Stimulated activated naive B cell treated with anti-CD40 and anti-IgM and Interleukin-4, amounts not matched to agents 10 μg/mL and 1 μg/mL and 100 μg/mL, for 72 hours (primary cell): Measurements from ENCODE around the gene MEIS1.

Experiments used
- ATAC-seq, 2 donors: fragments of 150-1000 bp; cut with Tn5 transposase; replicated peaks; 2 replicates each; pipeline ENCODE4 v1.10.0; 2021; ENCODE audit warnings: moderate library complexity in 1 of 2
- DNase-seq: peaks from one replicate; pipeline ENCODE4 v3.0.0; 2021
- H3K27ac Mint-ChIP-seq: one replicate; pipeline ENCODE4 v1.8.0; 2022; ENCODE audit warnings: mild to moderate bottlenecking, mixed read lengths
- H3K27me3 Mint-ChIP-seq, 2 donors: one replicate each; pipeline ENCODE4 v1.8.0; 2022; ENCODE audit warnings: mixed read lengths in 2 of 2
- H3K36me3 Mint-ChIP-seq, 2 donors: one replicate each; pipeline ENCODE4 v1.8.0; 2022; ENCODE audit warnings: mixed read lengths in 2 of 2, mild to moderate bottlenecking in 1 of 2
- H3K4me1 Mint-ChIP-seq, 2 donors: one replicate each; pipeline ENCODE4 v1.8.0; 2022; ENCODE audit warnings: mixed read lengths in 2 of 2, mild to moderate bottlenecking in 1 of 2
- H3K4me3 Mint-ChIP-seq, 2 donors: one replicate each; pipeline ENCODE4 v1.8.0; 2022; ENCODE audit warnings: mild to moderate bottlenecking in 2 of 2, mixed read lengths in 2 of 2, moderate library complexity in 1 of 2
- H3K9me3 Mint-ChIP-seq, 2 donors: one replicate each; pipeline ENCODE4 v1.8.0; 2022; ENCODE audit warnings: mixed read lengths in 2 of 2, mild to moderate bottlenecking in 1 of 2

Gene MEIS1

GRCh38 chr2:66436581-66437001 lies 1.7 kb downstream of the MEIS1 start:
- Mint-ChIP-seq H3K36me3 (peaks cover 0 to 4% of the 10 kb centered on the region in 2 donors), H3K4me3 (no peak overlapping the region), H3K4me1 (peaks cover 40 to 71% of the 10 kb centered on the region in 2 donors), H3K9me3 (no peaks in the 10 kb centered on the region), H3K27ac (no peak overlapping the region), H3K27me3 (peaks cover 69 to 75% of the 10 kb centered on the region in 2 donors)
- ATAC-seq, result no peak
- DNase-seq, result no peak

DNA sequence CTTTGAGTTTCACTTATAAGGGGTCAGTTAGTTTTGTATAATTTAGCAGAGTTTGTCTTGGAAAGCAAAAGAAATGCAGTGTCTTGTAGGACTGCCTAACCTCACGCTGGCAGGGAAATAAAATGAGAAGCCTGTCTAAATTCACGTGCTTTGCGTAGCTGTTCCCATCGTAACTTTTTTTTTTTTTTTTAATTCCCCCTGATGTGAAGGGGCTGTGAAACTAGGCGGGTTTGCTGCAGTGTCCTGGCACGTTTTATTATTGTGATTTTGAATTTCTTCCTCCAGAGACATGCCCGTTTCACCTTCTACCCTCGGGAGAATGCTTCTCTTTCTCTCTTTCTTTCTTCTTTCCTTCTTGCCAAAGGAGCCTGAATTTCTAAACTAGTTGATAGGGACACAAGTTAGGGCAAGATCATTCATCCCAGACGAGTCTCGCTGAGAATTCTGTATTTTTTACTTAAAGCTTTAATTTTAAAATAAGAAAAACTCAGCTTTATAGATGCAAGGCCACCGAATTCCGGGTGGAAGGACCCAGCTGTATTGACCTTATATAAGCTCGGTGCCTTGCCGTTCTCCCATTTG lies 2.3 kb downstream of the MEIS1 start:
- DNase-seq, result no peak
- Mint-ChIP-seq H3K4me3 (no peak overlapping the region), H3K36me3 (peaks cover 0 to 4% of the 10 kb centered on the region in 2 donors), H3K9me3 (no peaks in the 10 kb centered on the region), H3K27ac (no peak overlapping the region), H3K27me3 (peaks cover 69 to 76% of the 10 kb centered on the region in 2 donors), H3K4me1 (peaks cover 40 to 68% of the 10 kb centered on the region in 2 donors)
- ATAC-seq, result no peak

DNA sequence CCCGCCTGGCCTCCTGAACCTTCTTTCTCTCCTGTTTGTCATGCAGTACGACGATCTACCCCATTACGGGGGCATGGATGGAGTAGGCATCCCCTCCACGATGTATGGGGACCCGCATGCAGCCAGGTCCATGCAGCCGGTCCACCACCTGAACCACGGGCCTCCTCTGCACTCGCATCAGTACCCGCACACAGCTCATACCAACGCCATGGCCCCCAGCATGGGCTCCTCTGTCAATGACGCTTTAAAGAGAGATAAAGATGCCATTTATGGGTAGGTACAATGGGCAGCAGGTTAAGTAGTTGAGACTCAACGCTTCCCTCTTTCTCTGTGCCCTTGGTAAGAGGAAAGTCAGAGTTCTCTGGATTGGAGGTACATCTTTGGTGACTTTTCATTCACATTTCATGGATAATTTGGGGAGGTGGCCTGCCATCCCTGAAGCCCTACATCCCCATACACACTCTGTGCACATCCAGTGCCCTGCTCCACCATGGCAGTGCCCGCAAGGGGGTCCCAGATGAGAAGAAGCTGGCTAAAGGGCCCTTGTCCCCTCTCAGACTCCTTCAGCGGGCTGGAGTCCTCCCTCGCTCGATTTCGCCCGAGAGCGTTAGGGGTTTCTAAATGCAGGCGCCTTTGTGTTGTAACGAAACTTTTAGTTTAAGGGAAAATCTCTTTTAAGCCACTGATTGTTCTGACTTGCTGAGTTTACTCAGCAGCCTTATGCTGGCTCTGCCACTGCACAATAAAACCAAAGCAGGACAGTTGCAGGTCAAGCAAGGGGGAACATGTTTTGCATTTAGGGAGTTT lies 3.0 kb downstream of the MEIS1 start:
- H3K27me3 Mint-ChIP-seq, result peaks cover 67 to 75% of the 10 kb centered on the region in 2 donors
- H3K27ac Mint-ChIP-seq, result no peak overlapping the region
- DNase-seq, result no peak
- H3K9me3 Mint-ChIP-seq, result no peaks in the 10 kb centered on the region
- peaks cover 0 to 4% of the 10 kb centered on the region in 2 donors for H3K36me3 Mint-ChIP-seq
- no peak for ATAC-seq
- peaks cover 36 to 62% of the 10 kb centered on the region in 2 donors for H3K4me1 Mint-ChIP-seq
- H3K4me3 Mint-ChIP-seq, result no peak overlapping the region

GRCh38 chr2:66438498-66438833 lies 3.5 kb downstream of the MEIS1 start:
- no peaks in the 10 kb centered on the region for H3K9me3 Mint-ChIP-seq
- DNase-seq (no peak), ATAC-seq (no peak)
- H3K4me3 Mint-ChIP-seq, result no peak overlapping the region
- H3K27ac Mint-ChIP-seq, result no peak overlapping the region
- peaks cover 32 to 57% of the 10 kb centered on the region in 2 donors for H3K4me1 Mint-ChIP-seq
- peaks cover 63 to 75% of the 10 kb centered on the region in 2 donors for H3K27me3 Mint-ChIP-seq
- H3K36me3 Mint-ChIP-seq, result peaks cover 0 to 3% of the 10 kb centered on the region in 2 donors

GRCh38 chr2:66438891-66439811 lies 4.2 kb downstream of the MEIS1 start:
- Mint-ChIP-seq H3K36me3 (no peaks in the 10 kb centered on the region), H3K9me3 (no peaks in the 10 kb centered on the region), H3K27me3 (peaks cover 64 to 75% of the 10 kb centered on the region in 2 donors), H3K4me3 (peak overlapping the region; percentile 51 to 61), H3K27ac (peak overlapping the region; percentile 68), H3K4me1 (peaks cover 28 to 56% of the 10 kb centered on the region in 2 donors)
- ATAC-seq, result no peak
- no peak for DNase-seq

GRCh38 chr2:66439812-66440542 lies 5.1 kb downstream of the MEIS1 start:
- no peaks in the 10 kb centered on the region for H3K36me3 Mint-ChIP-seq
- peaks cover 22 to 47% of the 10 kb centered on the region in 2 donors for H3K4me1 Mint-ChIP-seq
- DNase-seq (no peak), ATAC-seq (no peak)
- peaks cover 58 to 72% of the 10 kb centered on the region in 2 donors for H3K27me3 Mint-ChIP-seq
- peak overlapping the region; percentile 88 for H3K27ac Mint-ChIP-seq
- H3K4me3 Mint-ChIP-seq, result peak overlapping the region; percentile 51 to 61
- no peaks in the 10 kb centered on the region for H3K9me3 Mint-ChIP-seq

DNA sequence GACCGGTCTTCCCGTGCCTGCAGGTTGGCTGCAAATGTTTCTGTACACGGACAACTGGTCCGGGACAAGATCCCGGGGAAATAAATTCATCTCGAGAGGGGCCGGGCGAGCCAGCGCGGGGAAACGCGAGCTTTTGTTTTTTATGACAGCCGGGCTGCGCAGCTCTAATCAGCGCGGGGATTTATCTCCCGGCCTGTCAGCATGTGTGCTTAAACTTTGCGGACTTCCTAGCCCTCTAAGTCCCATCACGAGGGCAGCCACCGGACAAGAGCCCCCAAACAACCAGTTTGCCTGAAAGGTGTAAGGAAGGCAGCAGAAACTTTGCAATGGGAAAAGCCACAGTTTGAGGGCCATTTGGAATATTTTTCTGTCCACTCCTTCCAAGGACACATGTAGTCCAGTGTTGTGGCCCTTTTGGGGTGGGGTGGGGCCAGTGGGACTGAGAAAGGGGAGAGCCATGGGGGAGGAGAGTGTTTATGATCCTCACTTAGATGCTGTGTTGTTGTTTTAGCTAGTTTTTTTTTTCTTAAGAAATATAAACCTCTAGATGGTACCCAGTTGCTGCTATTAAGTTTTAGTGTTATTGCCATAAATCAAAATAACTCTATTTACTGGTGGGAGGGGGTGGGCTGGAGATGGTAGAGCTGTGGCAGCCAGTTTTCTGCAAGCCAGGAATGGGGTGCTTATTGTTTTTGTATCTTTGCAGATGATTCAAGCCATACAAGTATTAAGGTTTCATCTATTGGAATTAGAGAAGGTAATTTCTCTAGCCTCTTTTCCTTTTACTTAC lies 6.0 kb downstream of the MEIS1 start:
- H3K27me3 Mint-ChIP-seq, result peaks cover 55 to 72% of the 10 kb centered on the region in 2 donors
- H3K4me3 Mint-ChIP-seq, result peak overlapping the region in 1 of 2 donors; percentile 61
- H3K9me3 Mint-ChIP-seq, result no peaks in the 10 kb centered on the region
- H3K27ac Mint-ChIP-seq, result no peak overlapping the region
- DNase-seq, result no peak
- peaks cover 17 to 41% of the 10 kb centered on the region in 2 donors for H3K4me1 Mint-ChIP-seq
- ATAC-seq, result no peak
- H3K36me3 Mint-ChIP-seq, result no peaks in the 10 kb centered on the region

DNA sequence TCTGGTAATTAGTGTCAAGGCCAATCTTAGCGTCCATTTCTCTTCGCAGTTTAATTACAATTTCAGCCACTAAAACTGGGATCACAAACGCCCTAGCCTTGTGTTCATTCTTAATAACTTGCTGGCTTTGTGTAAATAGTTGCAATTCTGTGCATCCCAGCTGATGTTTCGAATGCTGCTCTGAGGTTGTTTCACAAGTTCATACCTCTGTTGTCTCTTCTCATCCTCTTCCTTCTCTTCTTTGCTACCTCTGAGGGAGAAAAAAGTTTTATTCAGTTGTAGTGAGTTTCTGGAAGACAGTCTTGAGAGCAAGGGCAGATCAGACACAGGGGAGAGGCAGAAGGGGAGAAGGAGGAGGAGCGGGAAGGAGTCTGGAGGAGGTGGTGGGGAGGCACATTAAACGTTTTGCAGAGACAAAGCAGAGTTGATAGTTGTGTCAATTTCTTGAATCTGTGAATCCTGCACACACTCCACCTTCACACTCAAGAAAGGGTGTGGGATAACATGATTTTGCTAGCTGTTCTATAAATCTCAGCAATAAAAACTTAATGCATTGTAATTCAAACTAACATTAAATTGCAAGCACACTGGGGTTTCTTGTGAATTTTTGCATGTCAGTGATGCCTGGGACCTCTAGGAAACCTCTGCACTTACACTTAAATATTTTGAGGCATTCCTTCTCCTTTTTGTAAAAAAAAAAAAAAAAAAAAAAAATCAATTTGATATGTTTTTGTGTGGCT lies 6.8 kb downstream of the MEIS1 start:
- no peak for ATAC-seq
- DNase-seq, result no peak
- no peaks in the 10 kb centered on the region for H3K36me3 Mint-ChIP-seq
- no peak overlapping the region for H3K4me3 Mint-ChIP-seq
- peaks cover 17 to 49% of the 10 kb centered on the region in 2 donors for H3K4me1 Mint-ChIP-seq
- peaks cover 52 to 81% of the 10 kb centered on the region in 2 donors for H3K27me3 Mint-ChIP-seq
- no peak overlapping the region for H3K27ac Mint-ChIP-seq
- no peaks in the 10 kb centered on the region for H3K9me3 Mint-ChIP-seq

DNA sequence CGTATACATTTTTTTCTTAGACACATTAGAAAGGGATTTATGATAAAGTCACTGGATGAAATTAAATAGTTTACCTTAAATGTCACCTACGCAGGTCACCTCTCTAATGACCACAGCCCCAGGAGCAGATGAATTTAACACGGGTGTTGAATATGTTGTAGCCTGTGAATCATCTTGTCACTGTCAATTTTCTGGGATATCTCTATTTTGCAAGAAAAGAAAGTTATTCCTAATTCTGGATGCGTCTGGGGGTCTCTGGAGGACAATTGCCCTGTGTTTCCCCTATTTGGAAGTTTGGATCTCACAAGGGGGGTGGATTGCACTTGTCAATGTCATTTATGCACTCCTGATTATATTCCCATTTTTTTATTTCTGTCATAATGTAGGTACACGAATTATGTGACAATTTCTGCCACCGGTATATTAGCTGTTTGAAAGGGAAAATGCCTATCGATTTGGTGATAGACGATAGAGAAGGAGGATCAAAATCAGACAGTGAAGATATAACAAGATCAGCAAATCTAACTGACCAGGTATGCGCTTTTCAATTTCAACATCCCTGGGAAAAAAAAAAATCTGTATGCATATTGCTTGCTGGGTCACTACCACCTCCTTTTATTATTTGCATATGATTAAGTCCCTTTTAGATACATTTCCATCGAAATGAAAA lies 7.7 kb downstream of the MEIS1 start:
- ATAC-seq, result no peak
- H3K27me3 Mint-ChIP-seq, result peaks cover 53 to 84% of the 10 kb centered on the region in 2 donors
- no peaks in the 10 kb centered on the region for H3K36me3 Mint-ChIP-seq
- no peak overlapping the region for H3K4me3 Mint-ChIP-seq
- peaks cover 16 to 42% of the 10 kb centered on the region in 2 donors for H3K4me1 Mint-ChIP-seq
- H3K9me3 Mint-ChIP-seq, result no peaks in the 10 kb centered on the region
- no peak for DNase-seq
- no peak overlapping the region for H3K27ac Mint-ChIP-seq

DNA sequence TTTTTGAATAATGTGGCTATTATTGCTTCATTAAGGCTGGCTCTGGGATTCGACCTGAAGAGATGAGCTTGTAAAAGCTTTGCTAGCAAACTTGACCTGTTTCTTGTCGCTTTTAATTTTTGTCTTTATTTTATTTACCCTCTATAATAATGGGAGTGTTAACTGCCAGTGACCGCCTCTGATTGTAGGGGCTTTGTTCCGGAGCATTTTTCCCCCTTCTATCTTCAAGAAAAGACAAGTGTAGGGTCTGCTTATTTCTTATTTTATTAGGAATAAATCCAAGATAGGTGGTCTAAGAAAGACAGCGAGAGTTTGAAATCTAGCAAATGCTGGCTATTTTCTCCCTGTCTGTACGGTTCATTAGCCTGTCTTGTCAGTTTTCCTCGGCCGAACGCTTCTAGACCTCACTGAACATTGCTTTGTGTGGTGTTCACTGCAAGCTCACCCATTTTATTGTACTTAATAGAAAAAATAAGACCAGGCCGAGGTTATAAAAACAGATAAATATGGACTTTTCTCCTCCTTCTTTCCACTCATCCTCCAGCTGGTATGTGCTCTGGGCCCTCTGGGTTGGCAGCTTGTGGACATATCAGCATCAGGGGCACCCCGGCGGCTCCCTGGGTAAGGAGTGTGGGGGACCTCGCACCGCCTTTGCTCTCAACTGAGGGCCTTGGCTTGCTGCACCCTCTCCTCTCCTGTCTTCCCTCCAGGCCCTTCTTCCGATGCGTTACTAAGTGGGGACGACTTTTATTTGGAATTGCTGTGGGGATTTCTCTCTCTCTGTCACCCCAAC lies 8.5 kb downstream of the MEIS1 start:
- no peaks in the 10 kb centered on the region for H3K9me3 Mint-ChIP-seq
- peaks cover 52 to 82% of the 10 kb centered on the region in 2 donors for H3K27me3 Mint-ChIP-seq

DNA sequence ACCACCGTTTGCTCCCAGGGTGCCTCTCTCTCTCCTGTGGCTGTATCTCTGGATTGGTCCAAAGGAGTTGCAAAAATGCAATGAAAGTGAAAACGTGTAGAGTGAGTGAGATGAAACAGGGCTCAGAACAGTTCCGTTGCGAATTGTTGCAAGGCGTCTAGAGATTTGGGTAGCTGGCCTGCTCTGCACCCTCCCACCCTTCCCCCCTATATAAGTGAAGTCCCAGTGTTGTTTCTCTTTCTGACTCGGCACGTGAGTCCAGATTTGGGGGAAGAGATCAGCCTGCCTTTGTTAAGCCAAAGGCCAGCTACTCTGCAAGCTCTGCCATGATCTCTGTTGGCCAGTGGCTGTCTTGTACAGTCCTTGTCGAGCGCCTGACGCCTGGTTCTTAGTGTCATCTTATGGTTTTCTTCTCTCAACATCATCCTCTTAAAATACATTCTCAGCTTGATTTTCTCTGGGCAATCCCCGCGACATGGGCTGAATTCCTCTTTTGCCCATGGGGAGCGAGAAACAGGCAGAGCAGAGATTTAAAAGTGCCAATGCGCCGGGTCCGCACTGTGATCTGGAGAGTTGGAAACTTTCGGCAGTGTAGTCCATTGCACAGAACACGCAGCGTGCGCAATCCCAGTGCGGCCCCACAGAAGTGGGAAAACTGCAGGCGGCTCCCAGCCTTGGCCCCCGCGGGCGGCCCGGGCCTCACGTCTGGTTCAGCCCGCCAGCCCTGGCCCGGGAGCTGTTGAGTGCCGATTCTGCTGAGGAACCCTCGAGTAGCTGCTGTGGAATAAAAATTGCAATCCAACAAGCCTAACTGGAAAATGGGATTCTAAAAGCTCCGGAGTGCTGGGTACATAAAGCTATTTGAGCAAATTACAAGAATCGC lies 9.3 kb downstream of the MEIS1 start:
- peak overlapping the region; percentile 6 for H3K27ac Mint-ChIP-seq
- DNase-seq (no peak), ATAC-seq (no peak)
- H3K4me1 Mint-ChIP-seq, result peaks cover 13 to 34% of the 10 kb centered on the region in 2 donors
- H3K9me3 Mint-ChIP-seq, result no peaks in the 10 kb centered on the region
- no peak overlapping the region for H3K4me3 Mint-ChIP-seq
- H3K27me3 Mint-ChIP-seq, result peaks cover 52 to 80% of the 10 kb centered on the region in 2 donors
- no peaks in the 10 kb centered on the region for H3K36me3 Mint-ChIP-seq

More for the DNA sequence above, 8.5 kb downstream of the MEIS1 start:
- DNase-seq (no peak), ATAC-seq (no peak)
- Mint-ChIP-seq H3K27ac (no peak overlapping the region), H3K36me3 (no peaks in the 10 kb centered on the region), H3K4me3 (no peak overlapping the region), H3K4me1 (peaks cover 16 to 37% of the 10 kb centered on the region in 2 donors)
